ENCODE data around the gene PDE9A. TPM values are rescaled to one million over a fixed set of nuclear protein-coding genes. Genes with fewer than 3 reads are reported as not detected.

Gene PDE9A
- total and polyA plus RNA-seq, 2 of the 4 experiments (the other 2 are of a cell fraction): 0.89 to 0.90 TPM

DNA sequence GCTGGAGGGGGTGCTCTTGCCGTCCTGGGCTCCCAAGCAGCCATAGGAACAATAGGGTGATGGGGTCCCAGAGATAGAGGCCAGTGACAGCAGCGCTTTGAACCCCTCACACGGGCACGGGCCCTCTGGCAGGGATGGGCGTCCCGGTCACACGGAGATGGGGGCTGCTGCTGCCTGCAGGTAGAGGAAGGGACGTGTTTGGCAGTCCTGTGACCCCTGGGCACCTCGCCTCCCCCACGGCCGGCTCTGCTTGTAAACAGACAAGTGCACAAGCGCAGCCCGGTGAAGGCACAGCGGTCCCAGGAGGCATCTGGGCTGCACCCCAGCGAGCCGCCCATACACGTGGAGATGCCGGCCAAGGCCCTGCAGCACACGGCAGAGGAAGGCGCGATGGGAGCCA, 36.5 kb upstream of the PDE9A start:
- H2BK15ac ChIP-seq (ENCODE audit: low read depth, low read length): no peak overlapping the region
- intact Hi-C loops (cut with micrococcal nuclease): no loop called here
- H2AFZ ChIP-seq (replicated peaks; ENCODE audit: low read length, poor library complexity): no peak overlapping the region
- H3K4me3 ChIP-seq (ENCODE audit: insufficient read depth, low read depth, low read length): no peak overlapping the region
- H3K23ac ChIP-seq (ENCODE audit: low read depth, low read length): no peak overlapping the region
- H3K4me1 ChIP-seq (ENCODE audit: control insufficient read depth, insufficient read depth, low read length): no peaks in the 10 kb centered on the region
- H2BK20ac ChIP-seq (ENCODE audit: low read depth, low read length): no peak overlapping the region
- H4K91ac ChIP-seq (ENCODE audit: insufficient read depth, low read depth, low read length): no peak overlapping the region
- no peak overlapping the region for H4K8ac ChIP-seq (ENCODE audit: low read depth in 2 of 2, low read length in 2 of 2)
- no peak overlapping the region for H3K27ac ChIP-seq (ENCODE audit: insufficient read depth, low read length)
- H3K79me1 ChIP-seq (ENCODE audit: low read depth in 1 of 2, low read length in 2 of 2): no peaks in the 10 kb centered on the region
- dilution Hi-C loops (cut with HindIII; ENCODE audit: low sequenced_read_pairs, unreplicated experiment): no loop called here
- H4K5ac ChIP-seq (ENCODE audit: low read depth, low read length): no peak overlapping the region
- no peak overlapping the region for H2AK5ac ChIP-seq (ENCODE audit: low read depth, low read length)
- no peak overlapping the region for H3K9ac ChIP-seq (ENCODE audit: low read depth, low read length)
- no peak overlapping the region for H2AK9ac ChIP-seq (replicated peaks; ENCODE audit: low read depth, low read length, poor library complexity)
- in situ Hi-C loops (cut with MboI; ENCODE audit: low sequenced_read_pairs): no loop called here
- H4K20me1 ChIP-seq (ENCODE audit: insufficient read depth, low read length): no peaks in the 10 kb centered on the region
- DNase-seq (no peak), ATAC-seq (ENCODE audit: low read depth) (no peak)
- ChIA-PET CTCF (no interaction called here), POLR2A (ENCODE audit: unreplicated experiment) (no interaction called here)
- H3K36me3 ChIP-seq (ENCODE audit: control insufficient read depth, insufficient read depth, low read length): no peaks in the 10 kb centered on the region
- H3K18ac ChIP-seq (ENCODE audit: low read depth, low read length): no peak overlapping the region
- H2BK120ac ChIP-seq (ENCODE audit: low read depth, low read length): no peak overlapping the region
- H3K9me1 ChIP-seq (ENCODE audit: insufficient read depth, low read length): no peaks in the 10 kb centered on the region
- H3K4ac ChIP-seq (ENCODE audit: low read depth, low read length): no peak overlapping the region
- no peak overlapping the region for H3K4me2 ChIP-seq (ENCODE audit: low read depth, low read length)
- TF ChIP-seq CHD1 (IDR thresholded peaks at IDR 0.05; ENCODE audit: low read depth, low read length) (no peak), POLR2A (IDR thresholded peaks at IDR 0.05; ENCODE audit: low read depth, low read length) (no peak), MXI1 (IDR thresholded peaks at IDR 0.05; ENCODE audit: borderline replicate concordance, low read depth, low read length) (no peak), RAD21 (IDR thresholded peaks at IDR 0.05; ENCODE audit: low read length) (no peak), BHLHE40 (IDR thresholded peaks at IDR 0.05; ENCODE audit: low read depth, low read length) (no peak), MAZ (IDR thresholded peaks at IDR 0.05; ENCODE audit: borderline replicate concordance, low read depth, low read length) (no peak), MAFK (IDR thresholded peaks at IDR 0.05; ENCODE audit: low read depth, low read length) (no peak), NFE2L2 (IDR thresholded peaks at IDR 0.05; ENCODE audit: low read depth, low read length) (no peak)
- TF ChIP-seq, protein P1, sequence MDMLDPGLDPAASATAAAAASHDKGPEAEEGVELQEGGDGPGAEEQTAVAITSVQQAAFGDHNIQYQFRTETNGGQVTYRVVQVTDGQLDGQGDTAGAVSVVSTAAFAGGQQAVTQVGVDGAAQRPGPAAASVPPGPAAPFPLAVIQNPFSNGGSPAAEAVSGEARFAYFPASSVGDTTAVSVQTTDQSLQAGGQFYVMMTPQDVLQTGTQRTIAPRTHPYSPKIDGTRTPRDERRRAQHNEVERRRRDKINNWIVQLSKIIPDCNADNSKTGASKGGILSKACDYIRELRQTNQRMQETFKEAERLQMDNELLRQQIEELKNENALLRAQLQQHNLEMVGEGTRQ (IDR thresholded peaks at IDR 0.05; ENCODE audit: low read depth, low read length): no peak
- TF ChIP-seq, protein P2, sequence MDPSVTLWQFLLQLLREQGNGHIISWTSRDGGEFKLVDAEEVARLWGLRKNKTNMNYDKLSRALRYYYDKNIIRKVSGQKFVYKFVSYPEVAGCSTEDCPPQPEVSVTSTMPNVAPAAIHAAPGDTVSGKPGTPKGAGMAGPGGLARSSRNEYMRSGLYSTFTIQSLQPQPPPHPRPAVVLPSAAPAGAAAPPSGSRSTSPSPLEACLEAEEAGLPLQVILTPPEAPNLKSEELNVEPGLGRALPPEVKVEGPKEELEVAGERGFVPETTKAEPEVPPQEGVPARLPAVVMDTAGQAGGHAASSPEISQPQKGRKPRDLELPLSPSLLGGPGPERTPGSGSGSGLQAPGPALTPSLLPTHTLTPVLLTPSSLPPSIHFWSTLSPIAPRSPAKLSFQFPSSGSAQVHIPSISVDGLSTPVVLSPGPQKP (IDR thresholded peaks at IDR 0.05; ENCODE audit: borderline replicate concordance, low read depth, low read length): no peak
- no TSS peak for BruUV-seq (replicated peaks)
- H3K14ac ChIP-seq (replicated peaks; ENCODE audit: low read depth, low read length): no peak overlapping the region
- WGBS, 2 experiments (ENCODE audit: extremely low coverage in 2 of 2, insufficient read length in 1 of 2): 59% methylated on average over 19 of the region's 21 CpGs; no CpG with 5 or more reads in 1 of the 2 experiments
- H3K9me3 ChIP-seq (ENCODE audit: control insufficient read depth, insufficient read depth, low read length): peaks cover 3% of the 10 kb centered on the region; the same call in 1 of the 2 replicates
- peaks cover 35% of the 10 kb centered on the region for H3K27me3 ChIP-seq (ENCODE audit: control insufficient read depth, insufficient read depth, low read length)
- H2BK5ac ChIP-seq (ENCODE audit: low read depth, low read length, poor library complexity, severe bottlenecking): no peak overlapping the region
- H3K56ac ChIP-seq (ENCODE audit: extremely low read depth, insufficient read depth, low read length): no peak overlapping the region
